Endometrium (tissue), 2 donors: Measurements from ENCODE around the gene BTRC.

Source experiments
- FAIRE-seq: peaks from 2 replicates; lab custom pipeline; 2012; peaks lifted over from hg19 to GRCh38; lab: Jason Lieb, UNC
- donor health status: control.
- donor health status: control.

BTRC gene

GRCh38 chr10:101485681-101486554, 132.0 kb downstream of the BTRC start:
- FAIRE-seq = no peak

DNA sequence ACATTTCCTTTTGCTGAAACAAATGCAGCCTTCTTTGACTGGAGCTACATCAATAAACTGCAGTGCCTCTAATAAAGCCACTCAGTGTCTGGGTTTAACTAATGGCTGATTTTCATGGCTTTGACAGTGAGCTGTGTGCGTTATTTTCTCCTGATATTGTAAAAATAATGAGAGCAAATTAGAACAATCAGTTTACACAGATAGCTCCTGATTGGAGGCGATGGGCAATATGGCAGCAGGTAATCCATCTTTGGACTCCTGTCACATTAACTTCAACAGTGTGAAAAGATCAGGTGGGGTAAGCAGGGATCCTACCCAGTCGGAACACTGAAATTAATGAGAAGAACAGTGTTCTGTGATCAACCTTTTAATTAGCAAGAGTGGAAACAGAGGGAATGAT, 133.4 kb downstream of the BTRC start:
- no peak for FAIRE-seq

DNA sequence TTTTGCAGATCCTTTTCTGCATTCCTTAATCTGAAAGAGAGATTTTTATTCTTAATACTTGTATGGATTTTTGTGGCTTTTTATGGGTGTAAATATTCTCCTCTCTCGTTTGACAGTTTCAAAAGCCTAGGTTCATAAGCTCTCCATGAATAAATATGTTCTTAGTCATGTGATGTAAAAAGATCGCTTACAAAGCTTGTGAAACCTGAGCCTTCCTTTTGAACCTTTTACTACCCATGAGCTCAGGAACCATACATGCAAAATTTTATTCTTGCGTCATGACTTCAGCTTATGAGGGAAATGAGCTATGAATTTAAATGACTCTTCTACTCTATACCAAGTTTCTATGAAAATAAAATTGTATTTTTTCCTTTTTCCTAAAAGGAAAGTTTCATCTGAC, 135.4 kb downstream of the BTRC start:
- no peak for FAIRE-seq

GRCh38 chr10:101490026-101490425, 136.1 kb downstream of the BTRC start:
- no peak for FAIRE-seq

GRCh38 chr10:101492205-101492604, 138.2 kb downstream of the BTRC start:
- FAIRE-seq = peak; percentile 70

- no peak for FAIRE-seq
Observed at GRCh38 chr10:101492814-101493213, 138.8 kb downstream of the BTRC start.

- no peak for FAIRE-seq
Observed at GRCh38 chr10:101493249-101493648, 139.3 kb downstream of the BTRC start.

DNA sequence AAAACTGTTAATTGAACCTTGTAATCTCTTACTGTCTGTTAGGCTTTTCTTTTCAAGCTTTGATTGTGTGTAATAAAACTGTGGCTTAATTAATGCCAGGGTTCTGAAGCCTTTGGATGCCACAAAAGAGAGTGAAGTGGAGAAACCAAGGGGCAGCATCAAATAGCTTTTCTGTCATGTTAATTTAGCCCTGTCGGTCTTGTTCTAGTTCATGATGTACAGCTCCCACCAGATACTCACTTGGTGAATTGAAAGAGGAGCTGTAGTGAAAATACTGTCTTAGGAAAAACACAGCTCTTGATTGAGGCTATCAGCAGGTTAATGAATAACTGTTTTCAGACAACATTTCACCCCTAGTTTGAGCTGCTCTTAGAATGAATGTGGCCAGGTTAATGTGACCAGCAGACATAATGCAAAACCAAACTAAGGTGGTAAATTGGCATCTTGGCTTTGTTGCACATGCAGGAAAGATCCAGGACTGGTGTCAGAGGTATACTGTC, 139.9 kb downstream of the BTRC start:
- no peak for FAIRE-seq

- no peak for FAIRE-seq
Observed at GRCh38 chr10:101494650-101495049, 140.7 kb downstream of the BTRC start.

GRCh38 chr10:101495324-101495925, 141.5 kb downstream of the BTRC start:
- no peak for FAIRE-seq

DNA sequence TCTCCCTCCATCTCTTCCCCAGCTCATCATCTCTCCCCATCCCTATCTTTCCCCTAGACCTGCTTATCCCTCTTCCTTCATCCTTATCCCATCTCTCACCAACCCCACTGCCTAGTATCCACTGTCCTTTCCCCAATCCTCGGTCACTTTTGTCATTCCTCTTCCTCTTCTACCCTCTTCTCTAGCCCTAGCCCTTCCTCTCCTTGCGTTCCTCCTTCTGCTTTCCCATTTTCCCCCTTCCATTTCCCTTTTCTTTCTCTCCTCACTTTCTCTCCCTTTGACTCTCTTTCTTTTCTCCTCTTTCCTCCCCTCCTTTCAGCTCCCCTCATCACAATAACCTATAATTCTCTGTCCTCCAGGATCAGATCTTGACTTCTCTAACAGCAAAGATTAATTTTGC, 150.5 kb downstream of the BTRC start:
- no peak for FAIRE-seq

- FAIRE-seq = no peak
Observed at GRCh38 chr10:101506829-101507661, 153.1 kb downstream of the BTRC start.

GRCh38 chr10:101507828-101508227, 153.9 kb downstream of the BTRC start:
- no peak for FAIRE-seq

GRCh38 chr10:101511938-101512337, 158.0 kb downstream of the BTRC start:
- no peak for FAIRE-seq

GRCh38 chr10:101512738-101513137, 158.8 kb downstream of the BTRC start:
- FAIRE-seq = no peak

DNA sequence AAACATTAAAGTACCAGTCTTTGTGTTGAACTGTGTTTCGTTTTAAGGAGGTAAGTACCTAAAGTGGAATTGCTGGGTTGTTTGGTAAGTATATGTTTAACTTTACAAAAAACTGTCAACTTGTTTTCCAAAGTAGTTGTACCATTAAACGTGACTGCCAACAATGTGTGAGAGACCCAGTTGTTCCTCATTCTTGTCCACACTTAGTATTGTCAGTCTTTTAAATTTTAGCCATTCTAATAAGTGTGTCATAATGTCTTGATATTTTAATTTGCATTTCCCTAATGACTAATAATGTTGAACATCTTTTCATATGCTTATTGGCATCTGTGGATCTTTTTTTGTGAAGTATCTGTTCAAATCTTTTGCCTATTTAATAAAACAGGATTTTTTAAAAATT, 159.8 kb downstream of the BTRC start:
- FAIRE-seq = no peak

GRCh38 chr10:101525848-101526247, 171.9 kb downstream of the BTRC start:
- no peak for FAIRE-seq

DNA sequence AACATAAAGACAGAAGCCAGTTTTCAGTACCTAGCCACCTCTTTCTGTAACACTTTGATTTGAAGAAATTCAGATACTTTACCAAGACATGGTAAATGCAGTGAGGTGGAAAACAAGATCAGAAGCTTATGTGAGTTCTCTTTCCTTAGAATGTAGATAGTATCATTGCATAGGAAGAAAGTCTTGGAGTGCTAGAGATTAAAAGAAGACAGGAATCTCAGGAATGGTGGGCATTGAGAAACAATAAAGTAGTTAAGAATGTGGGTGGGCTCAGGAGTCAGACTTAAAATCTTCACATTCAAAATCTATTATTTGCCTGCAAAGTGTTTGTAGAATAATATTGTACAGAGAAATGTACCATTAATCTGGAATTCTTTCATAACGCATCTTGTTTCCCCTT, 175.2 kb downstream of the BTRC start:
- FAIRE-seq = no peak

DNA sequence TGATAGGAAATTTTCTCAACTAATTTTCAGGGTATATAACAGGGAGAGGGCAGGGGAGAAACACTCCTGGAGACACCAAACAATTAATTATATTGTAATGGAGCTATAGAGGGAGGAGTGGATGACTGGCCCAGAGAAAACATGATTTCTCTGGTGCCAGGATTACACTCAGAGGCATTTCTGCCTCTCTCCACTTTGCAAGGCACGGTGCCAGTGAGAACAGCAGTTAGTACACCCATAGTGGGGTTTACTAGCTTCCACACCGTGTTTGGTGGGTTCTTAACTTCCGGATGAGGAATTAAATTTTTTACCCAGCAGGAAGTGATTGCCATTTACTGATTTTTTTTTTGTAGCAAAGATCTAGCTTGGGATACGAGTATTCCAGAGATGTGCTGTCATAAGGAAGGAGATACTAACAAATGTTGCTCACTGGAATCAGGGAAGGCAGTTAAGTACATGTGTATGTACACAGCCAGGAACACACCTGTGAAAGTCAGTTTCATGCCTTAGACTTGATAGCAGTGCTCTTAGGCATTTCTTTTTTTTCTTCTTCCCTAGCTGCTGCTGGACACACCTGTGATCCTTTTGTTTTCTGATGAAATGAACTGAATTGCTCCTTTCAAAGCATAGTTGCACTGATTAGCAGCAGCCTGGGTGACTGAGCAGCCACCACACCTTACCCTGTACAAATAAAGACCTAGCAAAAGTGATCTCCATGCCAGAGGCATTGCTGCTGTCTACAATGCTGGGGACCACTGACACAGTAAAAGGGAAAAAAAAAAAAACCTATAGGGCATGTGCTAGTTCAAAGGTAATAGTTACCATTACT, 176.0 kb downstream of the BTRC start:
- no peak for FAIRE-seq

DNA sequence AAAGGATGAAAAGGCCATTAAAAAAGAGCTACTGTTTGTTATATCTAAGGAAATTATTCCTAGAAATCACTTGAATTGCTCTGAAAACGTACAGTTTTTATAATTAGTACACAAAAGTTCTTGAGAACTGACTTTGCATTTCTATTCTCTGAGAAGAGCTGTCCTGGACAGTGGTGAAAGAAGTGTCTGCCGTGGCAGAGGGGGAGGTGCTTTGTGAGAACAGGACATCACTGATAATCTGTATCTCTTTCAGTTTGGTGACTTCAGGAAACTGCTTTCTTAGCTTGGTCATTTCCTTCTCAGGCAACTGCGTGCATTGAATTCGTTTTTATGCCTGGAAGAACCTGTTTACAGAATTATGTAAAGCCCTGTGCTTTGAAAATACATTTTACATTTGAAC, 182.0 kb downstream of the BTRC start:
- FAIRE-seq = no peak

- FAIRE-seq = no peak
Observed at GRCh38 chr10:101536800-101537199, 182.8 kb downstream of the BTRC start.

GRCh38 chr10:101538446-101538845, 184.5 kb downstream of the BTRC start:
- FAIRE-seq = no peak
